GM19372 (cell line): ENCODE results near the gene NFE2L3.
"Not testable (repeated sequence)": the region's sequence is repeated elsewhere in the genome, so short reads cannot be mapped to it uniquely, and the experiment has no call there.

Experiments
- ATAC-seq: cut with Tn5 transposase; IDR thresholded peaks from one replicate; pipeline ENCODE4 v1.9.1; 2021; ENCODE audit warnings: mild to moderate bottlenecking, low read depth, moderate library complexity; ENCODE audit not compliant: unreplicated experiment

The NFE2L3 gene

DNA sequence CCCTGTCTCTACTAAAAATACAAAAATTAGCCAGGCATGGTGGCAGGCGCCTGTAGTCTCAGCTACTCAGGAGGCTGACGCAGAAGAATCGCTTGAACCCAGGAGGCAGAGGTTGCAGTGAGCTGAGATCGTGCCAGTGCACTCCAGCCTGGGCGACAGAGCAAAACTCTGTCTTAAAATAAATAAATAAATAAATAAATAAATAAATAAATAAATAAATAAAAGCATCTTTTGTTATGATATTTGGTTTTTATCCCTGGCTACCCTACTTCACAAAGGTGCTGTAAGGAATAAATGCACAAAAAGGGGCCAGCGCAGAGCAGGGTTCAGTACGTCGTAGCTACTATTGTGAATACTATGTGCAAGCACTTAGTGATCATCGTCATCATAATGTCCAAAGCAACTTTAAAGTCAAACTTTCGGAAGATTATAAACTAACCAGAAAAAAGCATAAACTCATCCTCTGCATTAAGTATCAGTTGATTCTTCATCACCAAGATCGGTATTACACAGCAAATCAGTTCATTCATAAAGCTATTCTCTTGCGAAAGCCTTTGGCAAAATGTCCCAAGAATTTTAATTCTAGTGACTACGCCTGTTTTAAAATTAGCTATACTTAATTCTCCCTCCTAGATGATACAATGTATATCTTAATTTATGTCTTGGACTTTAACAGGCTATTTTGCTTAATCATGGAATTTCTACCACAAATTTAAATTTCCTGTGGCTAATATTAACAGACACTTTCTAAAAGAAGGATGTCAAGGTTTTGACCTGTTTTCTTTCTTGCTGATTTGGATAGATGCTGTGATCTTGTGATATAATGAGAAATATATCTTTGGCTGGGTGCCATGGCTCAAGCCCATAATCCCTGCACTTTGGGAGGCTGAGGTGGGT lies 7.6 kb upstream of the NFE2L3 start:
- ATAC-seq: no peak

DNA sequence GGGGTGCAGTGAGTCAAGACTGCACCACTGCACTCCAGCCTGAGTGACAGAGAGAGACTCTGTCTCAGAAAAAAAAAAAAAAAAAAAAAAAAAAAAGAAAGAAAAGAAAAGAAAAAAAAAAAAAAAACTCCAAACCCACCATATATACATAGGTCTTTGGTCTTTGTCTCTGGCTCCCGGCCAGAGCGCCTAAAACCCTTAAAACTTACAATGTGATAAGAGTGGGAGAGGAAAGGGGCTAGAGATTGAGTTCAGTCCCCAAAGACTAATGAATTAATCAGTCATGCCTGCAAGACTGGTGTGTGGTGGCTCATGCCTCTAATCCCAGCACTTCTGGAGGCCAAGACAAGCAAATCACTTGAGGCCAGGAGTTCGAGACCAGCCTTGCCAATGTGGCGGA lies 6.8 kb upstream of the NFE2L3 start:
- no peak for ATAC-seq

DNA sequence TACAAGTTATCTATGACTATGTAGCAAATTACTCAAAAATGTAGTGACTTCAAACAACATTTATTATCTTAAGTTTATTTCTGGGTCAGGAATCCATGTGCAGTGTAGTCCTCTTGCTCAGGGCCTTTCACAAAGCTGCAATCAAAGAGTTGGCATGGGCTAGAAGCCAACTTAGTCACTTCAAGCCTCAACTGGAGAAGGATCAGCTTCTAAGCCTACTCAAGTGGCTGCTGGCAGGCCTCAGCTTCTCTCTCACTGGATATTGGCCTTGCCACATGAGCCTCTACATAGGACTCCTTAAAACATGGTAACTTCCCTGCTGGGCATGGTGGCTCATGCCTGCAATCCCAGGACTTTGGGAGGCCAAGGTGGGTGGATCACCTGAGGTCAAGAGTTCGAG lies 5.0 kb upstream of the NFE2L3 start:
- no peak for ATAC-seq

DNA sequence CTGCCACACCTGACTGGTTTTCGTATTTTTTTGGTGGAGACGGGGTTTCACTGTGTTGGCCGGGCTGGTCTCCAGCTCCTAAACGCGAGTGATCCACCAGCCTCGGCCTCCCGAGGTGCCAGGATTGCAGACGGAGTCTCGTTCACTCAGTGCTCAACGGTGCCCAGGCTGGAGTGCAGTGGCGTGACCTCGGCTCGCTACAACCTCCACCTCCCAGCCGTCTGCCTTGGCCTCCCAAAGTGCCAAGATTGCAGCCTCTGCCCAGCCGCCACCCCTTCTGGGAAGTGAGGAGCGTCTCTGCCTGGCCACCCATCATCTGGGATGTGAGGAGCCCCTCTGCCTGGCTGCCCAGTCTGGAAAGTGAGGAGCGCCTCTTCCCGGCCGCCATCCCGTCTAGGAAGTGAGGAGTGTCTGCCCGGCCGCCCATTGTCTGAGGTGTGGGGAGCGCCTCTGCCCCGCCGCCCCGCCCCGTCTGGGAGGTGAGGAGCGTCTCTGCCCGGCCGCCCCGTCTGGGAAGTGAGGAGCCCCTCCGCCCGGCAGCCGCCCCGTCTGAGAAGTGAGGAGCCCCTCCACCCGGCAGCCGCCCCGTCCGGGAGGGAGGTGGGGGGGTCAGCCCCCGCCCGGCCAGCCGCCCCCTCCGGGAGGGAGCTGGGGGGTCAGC lies 4.2 kb upstream of the NFE2L3 start:
- not testable (repeated sequence) for ATAC-seq

DNA sequence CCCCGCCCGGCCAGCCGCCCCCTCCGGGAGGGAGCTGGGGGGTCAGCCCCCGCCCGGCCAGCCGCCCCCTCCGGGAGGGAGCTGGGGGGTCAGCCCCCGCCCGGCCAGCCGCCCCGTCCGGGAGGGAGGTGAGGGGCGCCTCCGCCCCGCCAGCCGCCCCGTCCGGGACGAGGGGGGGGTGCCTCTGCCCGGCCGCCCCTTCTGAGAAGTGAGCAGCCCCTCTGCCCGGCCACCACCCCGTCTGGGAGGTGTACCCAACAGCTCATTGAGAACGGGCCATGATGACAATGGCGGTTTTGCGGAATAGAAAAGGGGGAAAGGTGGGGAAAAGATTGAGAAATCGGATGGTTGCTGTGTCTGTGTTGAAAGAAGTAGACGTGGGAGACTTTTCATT lies 3.7 kb upstream of the NFE2L3 start:
- not testable (repeated sequence) for ATAC-seq

DNA sequence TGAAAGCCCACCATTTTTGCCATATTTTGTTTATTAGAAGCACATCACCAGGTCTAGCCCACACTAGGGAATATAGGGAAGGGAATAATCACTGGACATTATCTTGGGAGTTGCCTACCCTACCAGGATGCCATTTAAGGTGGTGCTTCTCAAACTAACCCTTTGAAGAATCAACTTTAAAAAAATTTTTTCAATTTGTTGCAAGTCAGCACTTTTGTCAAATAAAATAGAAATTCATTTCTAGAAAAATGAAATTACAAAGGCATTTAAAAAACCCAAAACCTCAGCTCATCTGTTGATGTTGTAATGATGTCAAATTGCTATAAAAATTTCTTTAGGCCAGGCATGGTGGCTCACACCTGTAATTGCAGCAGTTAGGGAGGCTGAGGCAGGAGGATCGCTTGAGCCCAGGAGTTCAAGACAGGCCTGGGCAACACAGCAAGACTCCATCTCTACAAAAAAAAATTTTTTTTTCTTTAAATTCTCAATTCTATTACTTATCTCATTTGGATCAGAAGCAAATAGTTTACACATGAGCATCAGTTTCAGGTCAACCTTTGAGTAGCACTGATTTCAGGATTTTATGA lies 2.5 kb upstream of the NFE2L3 start:
- no peak for ATAC-seq

DNA sequence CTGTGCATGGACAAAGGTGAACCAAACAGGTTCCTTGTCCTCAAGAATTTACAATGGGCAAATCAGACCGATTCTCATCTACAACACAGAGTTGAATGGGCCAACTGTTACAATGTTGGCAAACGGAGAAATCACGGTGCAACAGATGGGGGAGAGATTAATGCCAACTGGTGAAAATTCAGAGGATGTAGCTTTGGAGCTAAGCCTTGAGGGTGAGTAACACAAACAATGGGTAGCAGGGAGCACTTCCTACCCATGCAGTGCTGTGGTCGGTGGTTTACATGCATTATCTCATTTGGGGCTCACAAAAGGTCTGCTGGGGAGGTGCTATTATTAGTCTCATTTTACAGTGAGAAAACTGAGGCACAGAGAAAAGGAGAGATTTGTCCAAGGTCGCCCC lies 902 bp upstream of the NFE2L3 start:
- ATAC-seq: no peak

DNA sequence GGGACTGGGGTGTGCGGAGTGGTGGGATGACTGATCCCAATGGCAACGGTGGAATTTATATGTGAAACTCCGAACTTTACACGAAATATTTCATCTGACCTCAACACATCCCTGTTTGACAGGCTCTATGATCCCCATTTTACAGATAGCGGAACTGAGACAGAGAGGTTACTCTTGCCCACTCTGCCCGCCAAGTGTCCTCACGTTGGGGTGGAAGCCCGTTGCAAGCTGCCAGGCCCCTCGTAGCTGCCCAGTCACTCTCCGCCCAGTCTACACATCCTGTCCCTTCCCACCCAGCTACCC lies 397 bp upstream of the NFE2L3 start:
- peak; percentile 10 for ATAC-seq

DNA sequence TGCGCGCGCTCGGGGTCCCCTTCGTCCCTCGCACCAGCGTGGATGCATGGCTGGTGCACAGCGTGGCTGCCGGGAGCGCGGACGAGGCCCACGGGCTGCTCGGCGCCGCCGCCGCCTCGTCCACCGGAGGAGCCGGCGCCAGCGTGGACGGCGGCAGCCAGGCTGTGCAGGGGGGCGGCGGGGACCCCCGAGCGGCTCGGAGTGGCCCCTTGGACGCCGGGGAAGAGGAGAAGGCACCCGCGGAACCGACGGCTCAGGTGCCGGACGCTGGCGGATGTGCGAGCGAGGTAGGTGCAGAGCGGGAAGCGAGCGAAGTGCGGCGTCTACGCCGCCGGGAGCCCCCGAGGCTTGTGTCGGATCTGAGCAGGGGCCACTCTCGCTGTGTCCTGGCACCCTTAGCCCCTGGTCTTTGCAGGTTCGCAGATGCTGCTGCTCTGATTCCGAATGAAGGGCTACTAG lies 813 bp downstream of the NFE2L3 start:
- peak; percentile 23 for ATAC-seq

DNA sequence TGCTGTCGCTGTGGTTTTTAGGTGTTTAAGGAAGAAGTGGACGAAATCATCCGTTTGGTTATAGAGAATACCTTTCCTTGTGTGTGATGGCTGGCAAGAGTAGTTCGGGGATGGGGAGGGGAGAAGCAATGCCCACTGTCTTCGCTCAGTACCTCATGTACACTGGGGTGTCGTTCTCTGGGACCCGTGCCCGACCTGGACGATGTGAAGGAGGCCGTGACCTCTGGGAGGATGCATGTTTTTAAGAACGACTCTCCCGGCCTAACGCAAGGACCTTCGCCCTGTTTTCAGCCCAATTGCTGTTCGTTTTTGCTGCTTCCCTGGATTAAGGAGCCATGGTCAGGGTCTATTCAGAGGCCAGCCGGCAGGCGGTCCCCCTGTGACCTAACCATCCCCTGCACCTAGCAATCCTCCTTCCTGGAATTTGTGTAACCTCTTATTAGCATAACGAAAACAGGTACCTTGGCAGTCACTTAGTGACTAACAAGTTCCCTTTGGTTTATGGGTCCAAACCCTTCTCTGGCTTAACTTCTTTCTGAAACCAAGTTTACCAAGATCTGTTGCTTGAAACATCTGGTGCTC lies 1.3 kb downstream of the NFE2L3 start:
- ATAC-seq: no peak

DNA sequence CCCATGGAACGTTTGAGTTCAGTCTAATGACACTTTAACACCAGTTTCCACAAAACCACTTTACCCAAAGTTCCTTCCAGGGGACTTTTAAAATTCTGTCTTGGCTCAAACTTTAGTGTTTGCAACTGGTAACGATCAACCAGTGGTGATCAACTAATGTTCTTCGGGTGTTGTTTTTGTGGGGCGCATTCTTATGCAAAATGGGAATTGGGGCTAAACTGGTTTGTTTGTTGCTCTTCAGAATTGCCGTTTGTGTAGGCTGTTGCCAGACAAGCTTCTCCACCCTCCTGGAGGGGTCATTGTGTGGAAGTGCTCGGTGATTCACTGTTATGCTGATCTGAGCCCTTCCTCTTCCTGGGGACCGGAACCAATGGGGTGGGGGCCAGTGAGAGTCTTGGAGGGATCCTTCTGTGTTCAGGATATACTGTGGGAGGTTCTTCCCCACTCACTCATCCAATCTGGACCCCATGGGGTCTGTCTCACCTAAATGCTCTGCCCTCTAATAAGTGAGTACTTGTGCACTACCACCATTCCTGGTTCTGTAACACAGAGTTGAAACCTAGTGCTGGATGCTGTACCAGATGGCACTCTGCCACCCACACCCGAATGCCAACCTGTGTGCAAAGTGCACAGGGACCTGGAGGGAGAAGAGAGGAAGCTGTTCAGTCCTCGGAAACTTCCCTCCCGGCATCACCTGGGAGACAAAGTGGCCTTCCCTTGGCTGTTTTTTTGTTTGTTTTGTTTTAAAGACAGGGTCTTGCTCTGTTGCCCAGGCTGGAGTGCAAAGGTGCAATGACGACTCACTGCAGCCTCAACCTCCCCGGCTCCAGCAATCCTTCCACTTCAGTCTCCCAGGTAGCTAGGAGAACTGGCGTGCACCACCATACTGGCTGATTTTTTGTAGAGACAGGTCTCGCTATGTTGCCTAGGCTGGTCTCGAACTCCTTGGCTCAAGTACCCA lies 2.1 kb downstream of the NFE2L3 start:
- no peak for ATAC-seq

DNA sequence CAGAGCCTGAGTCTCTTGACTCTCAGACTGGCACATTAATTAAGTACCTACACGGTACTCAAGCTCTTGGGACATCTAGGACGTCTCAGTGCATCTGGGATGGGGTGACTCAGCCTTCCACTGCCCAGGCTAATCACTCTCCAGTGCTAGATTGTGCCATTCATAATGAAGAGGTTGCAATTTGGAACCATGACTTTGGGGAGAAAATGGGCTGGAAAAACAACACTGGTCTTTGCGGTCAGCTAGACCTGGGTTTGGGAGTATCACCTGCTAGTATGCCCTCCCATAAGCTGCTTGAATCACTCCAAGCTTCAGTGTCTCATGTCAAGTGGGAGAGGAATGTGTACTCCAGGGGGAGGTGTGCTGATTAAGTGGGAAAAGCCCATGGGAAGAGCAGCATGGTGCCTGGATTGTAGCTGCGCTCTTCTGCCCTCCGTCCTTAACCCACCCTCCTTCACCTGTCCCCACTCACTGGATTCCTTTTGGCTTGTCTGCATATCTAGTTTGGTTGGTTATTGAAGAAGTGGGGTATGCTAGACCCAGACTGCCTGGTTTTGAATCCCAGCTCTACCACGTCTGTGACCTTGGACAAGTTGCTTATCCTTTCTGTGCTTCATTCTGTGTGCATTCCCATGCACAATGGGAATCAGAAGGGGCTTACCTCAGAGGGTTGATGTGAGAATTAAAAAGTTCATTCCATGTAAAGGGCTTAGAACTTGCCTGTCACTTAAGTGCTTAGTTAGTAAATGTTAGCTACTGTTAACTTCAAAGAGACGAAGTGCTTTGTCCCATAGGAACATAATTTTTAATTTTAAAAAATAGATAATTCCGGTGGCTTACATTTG lies 3.8 kb downstream of the NFE2L3 start:
- ATAC-seq: no peak

DNA sequence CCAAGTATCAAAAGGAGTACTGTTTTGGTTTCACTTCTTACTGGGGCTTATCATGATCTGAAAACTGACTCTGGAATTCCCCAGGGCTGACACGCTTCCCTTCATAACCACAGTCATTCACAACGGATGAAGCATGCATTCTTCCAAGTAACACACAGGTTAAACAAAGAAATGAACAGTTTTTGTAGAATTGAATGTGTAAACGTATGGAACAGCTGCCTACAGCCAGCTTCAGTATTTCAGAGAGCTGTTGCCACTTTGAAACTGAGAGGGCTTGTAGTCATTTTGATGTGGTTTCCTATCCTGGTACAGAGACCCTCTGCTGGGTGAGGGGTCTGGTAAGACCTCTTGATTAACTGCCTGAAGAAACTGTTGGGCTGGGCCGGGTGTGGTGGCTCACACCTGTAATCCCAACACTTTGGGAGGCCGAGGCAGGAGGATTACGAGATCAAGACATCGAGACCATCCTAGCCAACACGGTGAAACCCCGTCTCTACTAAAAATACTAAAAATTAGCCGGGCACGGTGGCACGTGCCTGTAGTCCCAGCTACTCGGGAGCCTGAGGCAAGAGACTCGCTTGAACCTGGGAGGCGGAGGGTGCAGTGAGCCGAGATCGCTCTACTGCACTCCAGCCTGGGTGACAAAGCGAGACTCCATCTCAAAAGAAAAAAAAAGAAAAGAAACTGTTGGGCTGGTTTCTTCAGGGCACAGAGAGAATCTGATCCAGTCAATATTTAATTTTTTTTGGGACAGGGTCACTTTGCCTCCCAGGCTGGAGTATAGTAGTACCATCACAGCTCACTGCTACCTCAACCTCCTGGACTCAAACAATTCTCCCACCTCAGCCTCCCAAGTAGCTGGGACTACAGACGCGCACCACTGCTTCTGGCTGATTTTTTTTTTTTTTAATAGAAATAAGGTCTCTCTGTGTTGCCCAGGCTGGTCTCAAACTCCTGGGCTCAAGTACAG lies 4.7 kb downstream of the NFE2L3 start:
- ATAC-seq: no peak

DNA sequence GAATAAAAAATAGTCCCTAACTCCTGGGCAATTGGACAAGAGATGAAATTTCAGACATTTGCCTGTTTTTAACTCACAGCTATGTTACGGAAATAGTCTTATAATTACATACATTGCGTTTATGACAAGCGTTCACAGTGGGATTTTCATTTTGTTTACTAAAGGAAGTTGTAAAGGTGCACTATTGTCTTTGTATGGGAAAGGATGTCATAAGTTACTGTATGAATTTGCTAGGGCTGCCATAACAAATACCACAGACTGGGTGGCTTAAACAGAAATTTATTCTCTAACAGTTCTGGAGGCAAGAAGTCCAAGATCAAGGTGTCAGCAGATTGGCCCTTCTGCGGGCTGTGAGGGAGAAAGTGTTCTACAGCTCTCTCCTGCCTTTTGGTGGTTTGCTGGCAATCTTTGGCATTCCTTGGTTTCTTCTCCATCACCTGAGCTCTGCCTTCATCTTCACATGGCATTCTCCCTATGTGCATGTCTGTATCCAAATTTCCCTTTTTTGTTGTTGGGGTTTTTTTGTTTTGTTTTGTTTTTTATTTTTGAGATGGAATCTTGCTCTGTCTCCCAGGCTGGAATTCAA lies 5.6 kb downstream of the NFE2L3 start:
- ATAC-seq: no peak

DNA sequence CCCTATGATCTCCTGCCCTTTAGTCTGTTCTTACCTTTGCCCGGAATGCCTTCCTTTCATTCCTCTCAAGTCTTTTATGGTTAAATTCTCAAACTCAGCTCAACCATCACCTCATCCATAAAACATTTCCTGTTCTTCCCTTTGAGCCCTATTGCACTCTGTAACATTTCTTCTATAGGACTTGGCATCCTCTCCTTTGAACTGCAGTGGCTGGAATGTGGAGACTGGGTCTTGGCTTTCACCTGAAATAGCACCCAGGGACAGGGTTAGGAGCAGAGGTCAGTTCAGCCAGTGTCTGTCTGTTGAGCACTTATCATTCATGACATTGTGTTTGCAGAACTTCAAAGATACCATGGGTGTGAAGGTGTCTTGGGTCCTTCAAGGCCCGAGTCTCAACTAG lies 7.2 kb downstream of the NFE2L3 start:
- ATAC-seq: no peak

DNA sequence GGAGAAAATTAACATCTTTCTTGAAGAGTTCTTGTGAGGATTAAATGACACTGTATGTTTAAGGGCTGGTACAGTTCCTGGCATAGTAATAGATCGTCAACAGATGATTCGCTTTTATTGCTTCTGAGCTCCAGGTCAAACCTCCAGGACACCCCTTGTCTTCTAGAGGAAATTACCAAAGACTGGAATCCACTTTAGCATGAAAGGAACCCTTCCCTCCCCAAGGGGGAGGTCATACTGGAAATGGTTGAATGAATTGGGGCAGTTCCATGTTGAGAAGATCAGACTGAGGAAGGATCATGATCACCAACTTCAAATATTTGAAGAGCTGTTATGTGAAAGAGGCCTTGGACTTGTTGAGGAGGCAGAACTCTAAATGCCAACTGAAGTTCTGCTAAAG lies 8.9 kb downstream of the NFE2L3 start:
- no peak for ATAC-seq

DNA sequence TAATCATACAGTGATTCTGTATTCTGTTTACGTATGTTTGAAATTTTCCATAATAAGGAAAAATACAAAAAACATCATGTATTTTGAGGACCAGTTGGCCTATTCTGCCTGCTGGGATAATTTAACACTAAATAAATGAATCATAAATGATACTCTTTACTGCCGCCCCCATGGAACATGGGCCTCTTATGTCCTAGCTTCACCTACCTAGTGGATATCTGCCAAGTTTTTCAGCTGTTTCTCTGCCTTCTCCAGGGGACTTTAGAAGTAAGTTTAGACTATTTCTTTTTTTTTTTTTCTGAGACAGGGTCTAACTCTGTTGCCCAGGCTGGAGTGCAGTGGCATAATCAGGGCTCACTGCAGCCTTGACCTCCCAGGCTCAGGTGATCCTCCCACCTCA lies 10.4 kb downstream of the NFE2L3 start:
- no peak for ATAC-seq

DNA sequence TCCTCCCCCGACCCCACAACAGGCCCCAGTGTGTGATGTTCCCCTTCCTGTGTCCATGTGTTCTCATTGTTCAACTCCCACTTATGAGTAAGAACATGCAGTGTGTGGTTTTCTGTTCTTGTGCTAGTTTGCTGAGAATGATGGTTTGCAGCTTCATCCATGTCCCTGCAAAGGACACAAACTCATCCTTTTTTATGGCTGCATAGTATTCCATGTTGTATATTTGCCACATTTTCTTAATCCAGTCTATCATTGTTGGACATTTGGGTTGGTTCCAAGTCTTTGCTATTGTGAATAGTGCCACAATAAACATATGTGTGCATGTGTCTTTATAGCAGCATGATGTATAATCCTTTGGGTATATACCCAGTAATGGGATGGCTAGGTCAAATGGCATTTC lies 11.8 kb downstream of the NFE2L3 start:
- ATAC-seq: not testable (repeated sequence)
